HepG2 (cell line): ENCODE measurements around the gene ATAD3C. TPM values are rescaled to one million over a fixed set of nuclear protein-coding genes. Genes with fewer than 3 reads are reported as not detected.

ENCODE experiments used
- CREB1 ChIP-seq, 2 experiments: fragments of 450-650 bp in 1 of 2; IDR thresholded peaks; 2 replicates each; pipeline ENCODE4 v1.6.1; 2016 to 2017; ENCODE audit warnings: control low read depth in 1 of 2, mild to moderate bottlenecking in 1 of 2, missing compliant biosample characterization in 1 of 2, missing genetic modification characterization in 1 of 2
- FLYWCH1 ChIP-seq: sonication (generic); formaldehyde crosslinking; IDR thresholded peaks from 2 replicates; pipeline ENCODE4 v1.8.1; 2023; ENCODE audit warnings: mild to moderate bottlenecking, missing genetic modification reagents
- HNF1A ChIP-seq, 2 experiments: sonication (generic) in 1 of 2; formaldehyde crosslinking in 1 of 2; IDR thresholded peaks; 2 replicates each; pipeline versions ENCODE4 v1.4.0 to v1.6.1; 2016 to 2020; ENCODE audit warnings: borderline replicate concordance in 1 of 2, low read depth in 1 of 2, mild to moderate bottlenecking in 1 of 2, missing genetic modification reagents in 1 of 2
- NFIB ChIP-seq: sonication (generic); formaldehyde crosslinking; IDR thresholded peaks from 2 replicates; pipeline ENCODE4 v1.9.0; 2021; ENCODE audit warnings: missing genetic modification reagents, mild to moderate bottlenecking, borderline replicate concordance
- NFRKB ChIP-seq: fragments of 450-650 bp; IDR thresholded peaks from 2 replicates; pipeline ENCODE4 v1.6.1; 2017
- PRDM4 ChIP-seq: sonication (generic); formaldehyde crosslinking; IDR thresholded peaks from 2 replicates; pipeline ENCODE4 v1.9.0; 2021; ENCODE audit warnings: missing genetic modification reagents, borderline replicate concordance
- SSRP1 ChIP-seq: IDR thresholded peaks from 2 replicates; pipeline ENCODE4 v1.6.1; 2016; ENCODE audit warnings: control low read depth
- TARDBP ChIP-seq: sonication (generic); formaldehyde crosslinking; IDR thresholded peaks from 2 replicates; pipeline ENCODE4 v1.8.0; 2022; ENCODE audit warnings: mild to moderate bottlenecking, missing genetic modification reagents
- ZHX2 ChIP-seq, 2 experiments: sonication (generic) in 1 of 2; formaldehyde crosslinking in 1 of 2; IDR thresholded peaks; 2 replicates each; pipeline versions ENCODE4 v1.6.1 to v1.9.0; 2014 to 2022; ENCODE audit warnings: antibody characterized with exemption in 1 of 2, borderline replicate concordance in 1 of 2, inconsistent platforms in 1 of 2, low read depth in 1 of 2, missing genetic modification reagents in 1 of 2
- ZNF567 ChIP-seq: sonication (generic); formaldehyde crosslinking; IDR thresholded peaks from 2 replicates; pipeline ENCODE4 v1.8.1; 2023; ENCODE audit warnings: mild to moderate bottlenecking, missing genetic modification reagents, borderline replicate concordance
- polyA plus RNA-seq, 8 experiments: library from polyadenylated mRNA; depleted of rRNA in 3 of 8; stranded (reverse) in 7 of 8; unstranded in 1 of 8; fragments of >200 nt; fragmentation: Illumina TruSeq in 4 of 8; extraction: Trizol in 4 of 8; gene quantifications; 2 replicates each; pipeline versions ENCODE4 v1.2.1 to v1.2.3, GENCODE V29; 2011 to 2016; ENCODE audit warnings: low read depth in 4 of 8, missing spikeins in 1 of 8, mixed read lengths in 1 of 8; ENCODE audit not compliant: insufficient read depth in 1 of 8
- total RNA-seq, 5 experiments: library from RNA; depleted of rRNA; stranded (reverse); fragments of >200 nt; fragmentation: Illumina TruSeq; extraction: Trizol; gene quantifications; 2 replicates each; pipeline ENCODE4 v1.2.3, GENCODE V29; 2016; ENCODE audit warnings: low read depth in 1 of 5

The ATAD3C gene
- total and polyA plus RNA-seq, 2 of the 13 experiments (the other 11 are each of a cell fraction or from before 2014, with no cell fraction given): 2.4 to 3.2 TPM

- no peak for TF ChIP-seq ZHX2 (IDR thresholded peaks at IDR 0.05; ENCODE audit: low read depth)
- no peak for TF ChIP-seq ZHX2 (CRISPR knock-in tag; IDR thresholded peaks at IDR 0.05; ENCODE audit: borderline replicate concordance)
- TF ChIP-seq SSRP1: no peak
- TF ChIP-seq ZNF567: peak; percentile 48; the same call in 1 of the 2 replicates
- no peak for TF ChIP-seq CREB1 (IDR thresholded peaks at IDR 0.05)
- TF ChIP-seq CREB1 (CRISPR knock-in tag; IDR thresholded peaks at IDR 0.05): no peak
- no peak for TF ChIP-seq TARDBP (CRISPR knock-in tag)
- no peak for TF ChIP-seq PRDM4 (CRISPR knock-in tag)
- no peak for TF ChIP-seq NFIB (CRISPR knock-in tag)
- TF ChIP-seq NFRKB: no peak
- 0 out of 2 replicates have a peak, but pooled peaks have one; percentile 14 for TF ChIP-seq HNF1A (IDR thresholded peaks at IDR 0.05; ENCODE audit: low read depth)
- 0 out of 2 replicates have a peak, but pooled peaks have one; percentile 17 for TF ChIP-seq HNF1A (CRISPR knock-in tag; IDR thresholded peaks at IDR 0.05; ENCODE audit: borderline replicate concordance)
- TF ChIP-seq FLYWCH1 (CRISPR knock-in tag): no peak
These were observed 19.1 kb upstream of the ATAD3C start (continued) for GRCh38 chr1:1430114-1430982.
